Suprapubic skin (tissue), 4 donors: ENCODE data around the gene METRNL.

ENCODE experiments used
- EP300 ChIP-seq: sonication (generic); formaldehyde crosslinking; IDR thresholded peaks from one replicate; pipeline ENCODE4 v1.6.1; 2017; ENCODE audit warnings: antibody characterized with exemption
- POLR2A ChIP-seq, 2 donors: fragments of 450-650 bp; IDR thresholded peaks; one replicate each; pipeline ENCODE4 v1.6.1; 2017; ENCODE audit warnings: antibody characterized with exemption in 2 of 2, mild to moderate bottlenecking in 2 of 2, moderate library complexity in 2 of 2
- POLR2AphosphoS5 ChIP-seq, 3 donors: sonication (generic); formaldehyde crosslinking; IDR thresholded peaks; one replicate each; pipeline ENCODE4 v1.6.1; 2017; ENCODE audit warnings: antibody characterized with exemption in 3 of 3
- TF ChIP-seq, protein P1 (sequence below), 2 donors: fragments of 200-600 bp in 1 of 2; fragments of 450-650 bp in 1 of 2; sonication (generic) in 1 of 2; IDR thresholded peaks; one replicate each; pipeline ENCODE4 v1.5.1; 2016 to 2019; ENCODE audit warnings: antibody characterized with exemption in 2 of 2, mild to moderate bottlenecking in 1 of 2, moderate library complexity in 1 of 2

DNA sequence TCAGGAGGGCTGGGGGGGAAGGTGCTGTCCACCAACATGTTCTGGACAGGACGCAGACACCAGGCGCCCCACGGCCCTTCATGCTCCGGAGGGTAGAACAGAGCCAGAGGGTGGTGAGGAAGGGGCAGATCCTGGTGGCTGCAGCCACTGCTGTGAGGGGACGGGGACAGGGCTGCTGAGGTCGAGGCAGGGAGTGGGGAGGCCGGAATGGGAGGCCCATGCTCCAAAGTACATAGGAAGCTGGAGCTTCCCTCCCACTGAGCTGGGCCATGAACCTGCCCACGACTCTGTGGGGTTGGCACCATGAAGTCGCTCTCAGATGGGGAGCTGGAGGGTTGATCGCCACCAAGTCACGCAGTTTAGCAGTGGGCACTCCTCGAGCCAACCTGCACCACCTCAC lies 8.0 kb upstream of the METRNL start:
- TF ChIP-seq EP300 (no peak), POLR2A (IDR thresholded peaks at IDR 0.05) (no peak), POLR2AphosphoS5 (IDR thresholded peaks at IDR 0.05) (no peak)
- TF ChIP-seq, protein P1, sequence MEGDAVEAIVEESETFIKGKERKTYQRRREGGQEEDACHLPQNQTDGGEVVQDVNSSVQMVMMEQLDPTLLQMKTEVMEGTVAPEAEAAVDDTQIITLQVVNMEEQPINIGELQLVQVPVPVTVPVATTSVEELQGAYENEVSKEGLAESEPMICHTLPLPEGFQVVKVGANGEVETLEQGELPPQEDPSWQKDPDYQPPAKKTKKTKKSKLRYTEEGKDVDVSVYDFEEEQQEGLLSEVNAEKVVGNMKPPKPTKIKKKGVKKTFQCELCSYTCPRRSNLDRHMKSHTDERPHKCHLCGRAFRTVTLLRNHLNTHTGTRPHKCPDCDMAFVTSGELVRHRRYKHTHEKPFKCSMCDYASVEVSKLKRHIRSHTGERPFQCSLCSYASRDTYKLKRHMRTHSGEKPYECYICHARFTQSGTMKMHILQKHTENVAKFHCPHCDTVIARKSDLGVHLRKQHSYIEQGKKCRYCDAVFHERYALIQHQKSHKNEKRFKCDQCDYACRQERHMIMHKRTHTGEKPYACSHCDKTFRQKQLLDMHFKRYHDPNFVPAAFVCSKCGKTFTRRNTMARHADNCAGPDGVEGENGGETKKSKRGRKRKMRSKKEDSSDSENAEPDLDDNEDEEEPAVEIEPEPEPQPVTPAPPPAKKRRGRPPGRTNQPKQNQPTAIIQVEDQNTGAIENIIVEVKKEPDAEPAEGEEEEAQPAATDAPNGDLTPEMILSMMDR (IDR thresholded peaks at IDR 0.05), result no peak
